Testis (tissue), 3 donors: Measurements from ENCODE around the gene ALOX5AP. TPM values are rescaled to one million over a fixed set of nuclear protein-coding genes. Genes with fewer than 3 reads are reported as not detected.
A peak's percentile ranks its signal among the peaks of the same experiment; 100 is the strongest.

Source experiments
- DNase-seq: peaks from one replicate; pipeline ENCODE4 v3.0.0-alpha.2; 2019
- H3K27ac ChIP-seq, 2 donors: fragments of 200-600 bp; sonication (generic); one replicate each; pipeline ENCODE4 v1.5.1; 2019
- H3K27me3 ChIP-seq: fragments of 200-600 bp; sonication (generic); one replicate; pipeline ENCODE4 v1.5.1; 2019
- H3K36me3 ChIP-seq: fragments of 200-600 bp; sonication (generic); one replicate; pipeline ENCODE4 v1.5.1; 2017; ENCODE audit warnings: low read depth; ENCODE audit errors: missing control alignments
- H3K4me1 ChIP-seq: fragments of 200-600 bp; sonication (generic); one replicate; pipeline ENCODE4 v1.5.1; 2019
- H3K4me3 ChIP-seq, 2 donors: fragments of 200-600 bp; sonication (generic); one replicate each; pipeline ENCODE4 v1.5.1; 2017 to 2019
- H3K9me3 ChIP-seq: fragments of 200-600 bp; sonication (generic); one replicate; pipeline ENCODE4 v1.5.1; 2017
- POLR2A ChIP-seq: fragments of 450-650 bp; IDR thresholded peaks from one replicate; pipeline ENCODE4 v1.6.1; 2017; ENCODE audit warnings: antibody characterized with exemption, mild to moderate bottlenecking, moderate library complexity
- WGBS, 2 donors: methylation state at CpG; one replicate each; pipeline ENCODE4 v1.1.5; 2018; 5-methylcytosine and 5-hydroxymethylcytosine counted together
- intact Hi-C: fragments of 100-400 bp; cut with DNase I; formaldehyde crosslinking; loops from one replicate; pipeline ENCODE4 v1.15.1; 2023; ENCODE audit warnings: low total_unique reads
- polyA plus RNA-seq: library from polyadenylated mRNA; stranded (reverse); fragments of 350-450 nt; fragmentation: Illumina TruSeq; extraction: RNeasy Lipid Tissue Mini Kit (QIAGEN cat#74804); gene quantifications from one replicate; pipeline ENCODE4 v1.2.3, GENCODE V29; 2014; ENCODE audit warnings: low read depth, low replicate concordance; ENCODE audit not compliant: insufficient read depth
- total RNA-seq, 2 donors: library from RNA; depleted of rRNA; stranded (reverse); fragments of >200 nt; gene quantifications; one replicate each; pipeline ENCODE4 v1.2.3, GENCODE V29; 2016
- TF ChIP-seq, protein P1 (sequence below), 3 experiments: fragments of 450-650 bp in 2 of 3; fragments of 200-600 bp in 1 of 3; sonication (generic) in 1 of 3; IDR thresholded peaks; one replicate each; pipeline ENCODE4 v1.5.1; 2016 to 2019; ENCODE audit warnings: antibody characterized with exemption in 3 of 3, mild to moderate bottlenecking in 2 of 3, moderate library complexity in 1 of 3

Gene ALOX5AP
- total and polyA plus RNA-seq, 3 donors from 2014 or later = 2.5 to 13.4 (median 7.3) TPM

DNA sequence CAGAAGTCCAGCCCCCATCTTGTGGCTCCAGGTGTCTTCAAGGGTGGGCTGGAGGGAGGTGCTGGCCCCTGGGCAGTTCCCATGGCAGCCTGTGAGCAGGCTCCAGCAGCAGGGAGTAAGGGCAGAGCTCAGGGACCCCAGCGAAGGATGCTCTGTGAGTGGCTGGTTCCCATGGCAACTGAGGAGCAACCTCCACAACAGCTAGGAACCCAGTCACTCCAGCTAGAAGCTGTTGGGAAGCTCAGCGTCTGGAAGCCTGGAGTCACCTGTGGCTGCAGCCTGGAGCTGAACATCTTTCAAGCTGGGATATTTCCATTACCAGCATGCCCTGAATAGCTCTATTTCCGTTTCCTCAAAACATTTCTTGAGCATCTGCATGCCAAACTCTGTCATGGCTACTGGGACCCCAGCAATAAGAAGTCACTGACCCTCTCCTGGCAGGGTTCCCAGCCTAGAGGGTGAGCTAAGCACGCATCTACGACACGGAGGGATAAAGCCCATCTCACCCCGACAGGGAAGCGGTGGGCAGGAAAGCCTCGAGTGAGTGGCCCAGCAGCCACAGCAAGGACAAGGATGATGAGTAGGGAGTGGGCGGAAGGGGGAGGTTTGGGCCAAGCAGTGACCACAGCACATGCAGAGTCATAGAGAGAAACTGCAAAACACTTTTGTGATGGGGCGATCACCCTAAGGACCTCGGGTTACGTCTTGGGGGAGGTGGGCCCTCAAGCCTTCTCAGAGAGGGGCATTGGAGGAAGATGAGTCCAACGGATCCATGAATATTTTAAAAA is 52.6 kb downstream of the ALOX5AP start:
- no peak for DNase-seq
- no peak for TF ChIP-seq POLR2A
- TF ChIP-seq, protein P1, sequence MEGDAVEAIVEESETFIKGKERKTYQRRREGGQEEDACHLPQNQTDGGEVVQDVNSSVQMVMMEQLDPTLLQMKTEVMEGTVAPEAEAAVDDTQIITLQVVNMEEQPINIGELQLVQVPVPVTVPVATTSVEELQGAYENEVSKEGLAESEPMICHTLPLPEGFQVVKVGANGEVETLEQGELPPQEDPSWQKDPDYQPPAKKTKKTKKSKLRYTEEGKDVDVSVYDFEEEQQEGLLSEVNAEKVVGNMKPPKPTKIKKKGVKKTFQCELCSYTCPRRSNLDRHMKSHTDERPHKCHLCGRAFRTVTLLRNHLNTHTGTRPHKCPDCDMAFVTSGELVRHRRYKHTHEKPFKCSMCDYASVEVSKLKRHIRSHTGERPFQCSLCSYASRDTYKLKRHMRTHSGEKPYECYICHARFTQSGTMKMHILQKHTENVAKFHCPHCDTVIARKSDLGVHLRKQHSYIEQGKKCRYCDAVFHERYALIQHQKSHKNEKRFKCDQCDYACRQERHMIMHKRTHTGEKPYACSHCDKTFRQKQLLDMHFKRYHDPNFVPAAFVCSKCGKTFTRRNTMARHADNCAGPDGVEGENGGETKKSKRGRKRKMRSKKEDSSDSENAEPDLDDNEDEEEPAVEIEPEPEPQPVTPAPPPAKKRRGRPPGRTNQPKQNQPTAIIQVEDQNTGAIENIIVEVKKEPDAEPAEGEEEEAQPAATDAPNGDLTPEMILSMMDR (IDR thresholded peaks at IDR 0.05) = no peak
- intact Hi-C loops = no loop called here
- H3K27ac ChIP-seq = no peak overlapping the region
- 85 to 91% methylated on average over 13 to 14 of the region's 14 CpGs for WGBS, 2 donors
- peaks cover 16% of the 10 kb centered on the region for H3K4me1 ChIP-seq
- H3K27me3 ChIP-seq = no peaks in the 10 kb centered on the region
- H3K36me3 ChIP-seq = no peaks in the 10 kb centered on the region
- H3K4me3 ChIP-seq = no peak overlapping the region
- H3K9me3 ChIP-seq = no peaks in the 10 kb centered on the region

DNA sequence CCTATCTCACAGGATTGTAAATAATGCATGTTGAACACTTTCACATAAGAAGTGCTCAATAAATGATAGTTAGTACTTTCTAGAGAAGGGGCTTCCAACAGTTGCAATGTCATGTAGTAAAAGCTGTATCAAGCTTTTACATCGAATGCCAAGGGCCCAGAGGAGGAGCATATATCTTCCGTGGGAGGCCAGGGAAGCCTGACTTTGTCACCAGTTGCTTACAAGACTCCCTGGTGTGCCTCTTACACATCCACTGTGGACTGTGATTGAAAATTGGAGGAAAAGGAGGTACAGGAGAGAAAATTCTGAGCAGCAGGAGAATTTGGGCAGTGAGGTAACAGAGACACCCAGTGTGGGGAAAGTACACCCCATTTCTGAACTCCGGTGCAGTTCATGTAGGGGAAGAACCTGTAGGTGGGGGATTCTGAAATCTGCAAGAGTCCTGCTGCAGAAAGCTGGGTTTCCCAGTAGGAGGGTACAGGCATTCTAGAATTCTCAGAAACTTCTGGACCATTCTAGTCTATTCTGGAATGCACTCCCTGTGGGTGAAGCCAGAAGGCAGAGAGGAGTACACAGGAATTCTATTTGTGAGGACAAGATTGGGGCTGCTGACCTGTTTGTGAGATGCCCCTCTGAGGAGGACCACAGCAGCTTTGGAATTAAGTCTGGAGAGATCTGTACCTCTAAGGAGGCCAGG is 54.0 kb downstream of the ALOX5AP start:
- TF ChIP-seq, protein P1 (IDR thresholded peaks at IDR 0.05) = no peak
- no peak for TF ChIP-seq POLR2A
- H3K9me3 ChIP-seq = no peaks in the 10 kb centered on the region
- H3K27me3 ChIP-seq = no peaks in the 10 kb centered on the region
- no peaks in the 10 kb centered on the region for H3K36me3 ChIP-seq
- 80 to 87% methylated on average over 3 of the region's 3 CpGs for WGBS, 2 donors
- H3K4me3 ChIP-seq = no peak overlapping the region
- no peak for DNase-seq
- no peak overlapping the region for H3K27ac ChIP-seq
- intact Hi-C loops = no loop called here
- H3K4me1 ChIP-seq = peaks cover 16% of the 10 kb centered on the region

- no peak for DNase-seq
- WGBS, 2 donors = 96 to 98% methylated on average over 2 of the region's 2 CpGs
- TF ChIP-seq, protein P1 (IDR thresholded peaks at IDR 0.05) = no peak
- TF ChIP-seq POLR2A = no peak
- no peaks in the 10 kb centered on the region for H3K9me3 ChIP-seq
- no peaks in the 10 kb centered on the region for H3K36me3 ChIP-seq
- intact Hi-C loops = no loop called here
- no peak overlapping the region for H3K4me3 ChIP-seq
- H3K4me1 ChIP-seq = peaks cover 16% of the 10 kb centered on the region
- no peaks in the 10 kb centered on the region for H3K27me3 ChIP-seq
- H3K27ac ChIP-seq = no peak overlapping the region
These were observed 55.2 kb downstream of the ALOX5AP start for GRCh38 chr13:30790592-30790991.

DNA sequence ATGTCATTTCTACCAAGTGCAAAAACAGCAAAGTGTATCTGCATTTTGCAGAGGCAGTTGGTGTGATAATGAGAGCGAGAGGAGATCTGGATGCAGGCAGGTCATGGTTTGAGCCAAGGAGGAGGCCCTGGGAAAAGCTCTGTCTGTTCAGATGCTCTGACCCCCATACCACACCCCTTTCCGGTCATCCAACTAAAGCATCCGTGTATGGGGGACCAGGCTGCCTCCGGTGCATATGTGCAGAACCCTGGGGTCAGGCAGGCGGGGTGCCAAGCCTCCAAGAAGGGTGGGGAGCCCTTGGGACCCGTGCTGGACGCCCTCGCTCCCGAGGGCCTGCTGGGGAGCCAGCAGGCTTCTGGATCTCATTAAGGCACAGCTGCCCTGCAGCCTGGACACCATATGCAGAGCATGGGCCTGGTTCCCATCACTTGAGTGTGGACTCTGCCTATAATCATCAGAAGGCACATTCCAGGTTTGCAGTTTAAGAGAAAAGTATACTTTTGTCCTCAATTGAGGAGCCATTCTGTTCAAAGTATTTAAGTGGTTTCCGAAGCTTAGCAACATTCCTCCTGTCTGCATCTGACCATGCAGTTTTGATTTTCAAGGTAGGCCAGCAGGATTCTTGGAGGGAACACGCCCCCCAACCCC is 56.1 kb downstream of the ALOX5AP start:
- no peaks in the 10 kb centered on the region for H3K36me3 ChIP-seq
- peak; percentile 44 for DNase-seq
- intact Hi-C loops = no loop called here

More for the DNA sequence above, 56.1 kb downstream of the ALOX5AP start:
- peaks cover 16% of the 10 kb centered on the region for H3K4me1 ChIP-seq
- TF ChIP-seq POLR2A = no peak
- TF ChIP-seq, protein P1 (IDR thresholded peaks at IDR 0.05) = no peak
- H3K27ac ChIP-seq = no peak overlapping the region
- no peak overlapping the region for H3K4me3 ChIP-seq
- no peaks in the 10 kb centered on the region for H3K9me3 ChIP-seq
- 60 to 62% methylated on average over 6 to 11 of the region's 11 CpGs for WGBS, 2 donors
- H3K27me3 ChIP-seq = no peaks in the 10 kb centered on the region
